Effector memory CD8-positive, alpha-beta T cell (primary cell): Measurements from ENCODE around the gene GJA3.

ENCODE experiments used
- ATAC-seq: fragments of 150-1000 bp; cut with Tn5 transposase; replicated peaks from 2 replicates; pipeline ENCODE4 v1.10.0; 2021; ENCODE audit warnings: mild to moderate bottlenecking, moderate library complexity
- DNase-seq, 3 experiments: peaks; one replicate each; pipeline ENCODE4 v3.0.0; 2021
- H3K27ac Mint-ChIP-seq, 2 donors: one replicate each; pipeline ENCODE4 v1.8.0; 2022; ENCODE audit warnings: mild to moderate bottlenecking in 2 of 2, mixed read lengths in 2 of 2, moderate library complexity in 2 of 2
- H3K27me3 Mint-ChIP-seq, 2 donors: one replicate each; pipeline ENCODE4 v1.8.0; 2022; ENCODE audit warnings: mixed read lengths in 2 of 2
- H3K36me3 Mint-ChIP-seq: one replicate; pipeline ENCODE4 v1.8.0; 2022; ENCODE audit warnings: mild to moderate bottlenecking, moderate library complexity, mixed read lengths; ENCODE audit not compliant: insufficient read depth
- H3K4me1 Mint-ChIP-seq, 2 donors: one replicate each; pipeline ENCODE4 v1.8.0; 2022; ENCODE audit warnings: low read depth in 2 of 2, mixed read lengths in 2 of 2
- H3K4me3 Mint-ChIP-seq, 2 donors: one replicate each; pipeline ENCODE4 v1.8.0; 2022; ENCODE audit warnings: mild to moderate bottlenecking in 2 of 2, mixed read lengths in 2 of 2, moderate library complexity in 2 of 2
- H3K9me3 Mint-ChIP-seq, 2 donors: one replicate each; pipeline ENCODE4 v1.8.0; 2022; ENCODE audit warnings: mixed read lengths in 2 of 2

GJA3 gene

GRCh38 chr13:20191311-20192157 is 30.7 kb upstream of the GJA3 start:
- no peak for DNase-seq
- Mint-ChIP-seq H3K36me3 (no peaks in the 10 kb centered on the region), H3K9me3 (no peaks in the 10 kb centered on the region), H3K27me3 (peaks cover 58 to 74% of the 10 kb centered on the region in 2 donors), H3K27ac (no peak overlapping the region), H3K4me3 (peak overlapping the region; percentile 55 to 58), H3K4me1 (peaks cover 10 to 14% of the 10 kb centered on the region in 2 donors)
- ATAC-seq = no peak

- Mint-ChIP-seq H3K27ac (no peak overlapping the region), H3K9me3 (no peaks in the 10 kb centered on the region), H3K4me3 (no peak overlapping the region), H3K36me3 (no peaks in the 10 kb centered on the region), H3K4me1 (peaks cover 10 to 14% of the 10 kb centered on the region in 2 donors), H3K27me3 (peaks cover 50 to 70% of the 10 kb centered on the region in 2 donors)
- no peak for DNase-seq
- no peak for ATAC-seq
Measured at GRCh38 chr13:20190481-20191310, 29.8 kb upstream of the GJA3 start.

- no peaks in the 10 kb centered on the region for H3K9me3 Mint-ChIP-seq
- peaks cover 49 to 70% of the 10 kb centered on the region in 2 donors for H3K27me3 Mint-ChIP-seq
- H3K4me3 Mint-ChIP-seq = no peak overlapping the region
- H3K27ac Mint-ChIP-seq = no peak overlapping the region
- no peak for DNase-seq
- H3K36me3 Mint-ChIP-seq = no peaks in the 10 kb centered on the region
- ATAC-seq = no peak
- H3K4me1 Mint-ChIP-seq = peaks cover 10 to 14% of the 10 kb centered on the region in 2 donors
Measured at GRCh38 chr13:20190076-20190475, 29.2 kb upstream of the GJA3 start.

GRCh38 chr13:20188667-20189553 is 28.1 kb upstream of the GJA3 start:
- H3K27ac Mint-ChIP-seq = no peak overlapping the region
- ATAC-seq (no peak), DNase-seq (no peak)
- no peaks in the 10 kb centered on the region for H3K36me3 Mint-ChIP-seq
- H3K27me3 Mint-ChIP-seq = peaks cover 37 to 70% of the 10 kb centered on the region in 2 donors
- H3K9me3 Mint-ChIP-seq = no peaks in the 10 kb centered on the region
- no peak overlapping the region for H3K4me3 Mint-ChIP-seq
- H3K4me1 Mint-ChIP-seq = peaks cover 3 to 8% of the 10 kb centered on the region in 2 donors

GRCh38 chr13:20186771-20187170 is 25.9 kb upstream of the GJA3 start:
- no peaks in the 10 kb centered on the region for H3K4me1 Mint-ChIP-seq
- H3K9me3 Mint-ChIP-seq = no peaks in the 10 kb centered on the region
- ATAC-seq = no peak
- no peak overlapping the region for H3K27ac Mint-ChIP-seq
- peaks cover 32 to 75% of the 10 kb centered on the region in 2 donors for H3K27me3 Mint-ChIP-seq
- H3K4me3 Mint-ChIP-seq = no peak overlapping the region
- no peak for DNase-seq
- peaks cover 4% of the 10 kb centered on the region for H3K36me3 Mint-ChIP-seq

- no peaks in the 10 kb centered on the region for H3K9me3 Mint-ChIP-seq
- no peak overlapping the region for H3K27ac Mint-ChIP-seq
- DNase-seq = no peak
- no peak overlapping the region for H3K4me3 Mint-ChIP-seq
- peaks cover 31 to 75% of the 10 kb centered on the region in 2 donors for H3K27me3 Mint-ChIP-seq
- H3K36me3 Mint-ChIP-seq = peaks cover 4% of the 10 kb centered on the region
- no peaks in the 10 kb centered on the region for H3K4me1 Mint-ChIP-seq
- no peak for ATAC-seq
Measured at GRCh38 chr13:20185366-20186056, 24.7 kb upstream of the GJA3 start.

GRCh38 chr13:20182231-20182846 is 21.5 kb upstream of the GJA3 start:
- ATAC-seq (peak; percentile 99), DNase-seq (peak; percentile 39 to 44 (median 44))
- H3K4me3 Mint-ChIP-seq = no peak overlapping the region
- peaks cover 54 to 90% of the 10 kb centered on the region in 2 donors for H3K27me3 Mint-ChIP-seq
- H3K9me3 Mint-ChIP-seq = no peaks in the 10 kb centered on the region
- peaks cover 2 to 4% of the 10 kb centered on the region in 2 donors for H3K4me1 Mint-ChIP-seq
- H3K36me3 Mint-ChIP-seq = peaks cover 4% of the 10 kb centered on the region
- no peak overlapping the region for H3K27ac Mint-ChIP-seq

GRCh38 chr13:20181188-20181587 is 20.3 kb upstream of the GJA3 start:
- Mint-ChIP-seq H3K27ac (no peak overlapping the region), H3K36me3 (peaks cover 4% of the 10 kb centered on the region), H3K4me1 (peaks cover 2 to 4% of the 10 kb centered on the region in 2 donors), H3K27me3 (peaks cover 65 to 95% of the 10 kb centered on the region in 2 donors), H3K9me3 (no peaks in the 10 kb centered on the region), H3K4me3 (no peak overlapping the region)
- ATAC-seq = no peak
- DNase-seq = no peak

- no peaks in the 10 kb centered on the region for H3K9me3 Mint-ChIP-seq
- H3K27ac Mint-ChIP-seq = no peak overlapping the region
- H3K4me1 Mint-ChIP-seq = peaks cover 6 to 7% of the 10 kb centered on the region in 2 donors
- DNase-seq = no peak
- H3K27me3 Mint-ChIP-seq = peaks cover 85 to 98% of the 10 kb centered on the region in 2 donors
- ATAC-seq = no peak
- peaks cover 4% of the 10 kb centered on the region for H3K36me3 Mint-ChIP-seq
- H3K4me3 Mint-ChIP-seq = peak overlapping the region in 1 of 2 donors; percentile 2
Measured at GRCh38 chr13:20178156-20178555, 17.3 kb upstream of the GJA3 start.

- no peaks in the 10 kb centered on the region for H3K9me3 Mint-ChIP-seq
- no peak overlapping the region for H3K4me3 Mint-ChIP-seq
- H3K4me1 Mint-ChIP-seq = peaks cover 6 to 7% of the 10 kb centered on the region in 2 donors
- ATAC-seq (no peak), DNase-seq (no peak)
- peaks cover 2% of the 10 kb centered on the region for H3K36me3 Mint-ChIP-seq
- H3K27me3 Mint-ChIP-seq = peaks cover 88 to 98% of the 10 kb centered on the region in 2 donors
- H3K27ac Mint-ChIP-seq = no peak overlapping the region
Measured at GRCh38 chr13:20177049-20177831, 16.4 kb upstream of the GJA3 start.

- ATAC-seq (no peak), DNase-seq (no peak)
- peaks cover 6 to 7% of the 10 kb centered on the region in 2 donors for H3K4me1 Mint-ChIP-seq
- H3K9me3 Mint-ChIP-seq = no peaks in the 10 kb centered on the region
- H3K4me3 Mint-ChIP-seq = no peak overlapping the region
- H3K27ac Mint-ChIP-seq = no peak overlapping the region
- no peaks in the 10 kb centered on the region for H3K36me3 Mint-ChIP-seq
- H3K27me3 Mint-ChIP-seq = peaks cover 94 to 100% of the 10 kb centered on the region in 2 donors
Measured at GRCh38 chr13:20175907-20176652, 15.2 kb upstream of the GJA3 start.
